ENCODE results near the gene NXPH4. TPM values are rescaled to one million over a fixed set of nuclear protein-coding genes. Genes with fewer than 3 reads are reported as not detected.

NXPH4 gene
- total RNA-seq, 1 experiment from 2014 or later = 20.3 TPM

DNA sequence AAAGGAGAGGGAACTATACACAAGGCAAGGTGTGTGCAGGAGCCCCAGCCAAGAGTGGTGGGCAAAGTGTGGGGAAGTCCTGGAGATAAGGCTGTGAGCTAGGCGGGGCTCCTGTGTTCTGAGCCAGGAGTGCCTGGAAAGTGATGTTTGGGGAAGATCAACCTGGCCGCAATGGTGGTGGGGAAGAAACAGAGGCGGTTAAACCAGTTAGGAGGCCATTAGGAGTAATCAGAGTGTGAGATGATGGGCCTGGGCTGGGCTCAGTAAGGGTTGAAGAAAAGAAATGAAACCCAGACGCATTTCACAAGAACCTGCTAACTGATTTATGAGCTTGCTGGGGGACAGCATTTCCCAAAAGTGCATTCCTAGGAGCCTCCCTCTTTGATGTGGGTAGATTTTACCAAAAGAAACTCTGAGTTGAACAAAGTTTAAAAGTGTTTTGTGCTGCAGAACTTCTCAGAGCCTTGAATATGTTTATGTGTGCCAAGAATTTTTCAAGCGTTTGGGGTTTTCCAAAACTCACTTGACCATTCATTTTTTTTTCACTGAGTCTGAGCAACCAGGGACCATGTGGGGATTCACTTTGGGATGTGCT is 34.9 kb upstream of the NXPH4 start:
- no TSS peak for BruUV-seq (replicated peaks)
- Histone ChIP-seq H4K20me1 (ENCODE audit: insufficient read depth) (no peaks in the 10 kb centered on the region), H3K27me3 (ENCODE audit: insufficient read depth, low read depth) (no peaks in the 10 kb centered on the region), H3K27ac (no peak overlapping the region), H3K36me3 (ENCODE audit: low read depth) (no peaks in the 10 kb centered on the region), H3K4me2 (no peak overlapping the region), H3K9me3 (ENCODE audit: insufficient read depth, low read depth) (no peaks in the 10 kb centered on the region), H3K9me2 (ENCODE audit: insufficient read depth) (no peaks in the 10 kb centered on the region), H3K4me3 (no peak overlapping the region), H2AFZ (no peak overlapping the region), H3K4me1 (replicated peaks; ENCODE audit: insufficient read depth) (peaks cover 7% of the 10 kb centered on the region), H3K79me2 (ENCODE audit: low read depth) (no peaks in the 10 kb centered on the region), H3F3A (ENCODE audit: insufficient read depth, low read depth) (peaks cover 3% of the 10 kb centered on the region; the same call in 1 of the 2 replicates)
- no peak for TF ChIP-seq EZH2 (IDR thresholded peaks at IDR 0.05; ENCODE audit: low read depth)
- TF ChIP-seq, protein P1, sequence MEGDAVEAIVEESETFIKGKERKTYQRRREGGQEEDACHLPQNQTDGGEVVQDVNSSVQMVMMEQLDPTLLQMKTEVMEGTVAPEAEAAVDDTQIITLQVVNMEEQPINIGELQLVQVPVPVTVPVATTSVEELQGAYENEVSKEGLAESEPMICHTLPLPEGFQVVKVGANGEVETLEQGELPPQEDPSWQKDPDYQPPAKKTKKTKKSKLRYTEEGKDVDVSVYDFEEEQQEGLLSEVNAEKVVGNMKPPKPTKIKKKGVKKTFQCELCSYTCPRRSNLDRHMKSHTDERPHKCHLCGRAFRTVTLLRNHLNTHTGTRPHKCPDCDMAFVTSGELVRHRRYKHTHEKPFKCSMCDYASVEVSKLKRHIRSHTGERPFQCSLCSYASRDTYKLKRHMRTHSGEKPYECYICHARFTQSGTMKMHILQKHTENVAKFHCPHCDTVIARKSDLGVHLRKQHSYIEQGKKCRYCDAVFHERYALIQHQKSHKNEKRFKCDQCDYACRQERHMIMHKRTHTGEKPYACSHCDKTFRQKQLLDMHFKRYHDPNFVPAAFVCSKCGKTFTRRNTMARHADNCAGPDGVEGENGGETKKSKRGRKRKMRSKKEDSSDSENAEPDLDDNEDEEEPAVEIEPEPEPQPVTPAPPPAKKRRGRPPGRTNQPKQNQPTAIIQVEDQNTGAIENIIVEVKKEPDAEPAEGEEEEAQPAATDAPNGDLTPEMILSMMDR (conservative IDR thresholded peaks at IDR 0.05) = no peak
- ChIA-PET POLR2A (ENCODE audit: unreplicated experiment) (interaction anchor here (1.0 kb wide), 1 partner anchor 70 kb away, joined by 10 read pairs; the partner anchor contains the start of gene STAT6), CTCF (interaction anchor here (0.6 to 1.0 kb wide), 4 partner anchors 52 to 258 kb away, joined by 3 to 13 read pairs (median 6); partner anchors contain the start of gene STAT6)
- DNase-seq = no peak
- intact Hi-C loops (cut with micrococcal nuclease; ENCODE audit: unreplicated experiment) = loop anchor here (2.0 to 10.0 kb wide), 3 partner anchors 61 to 347 kb away; no protein-coding TSS in a partner anchor

GRCh38 chr12:57182918-57183575 is 33.5 kb upstream of the NXPH4 start:
- Histone ChIP-seq H4K20me1 (ENCODE audit: insufficient read depth) (no peaks in the 10 kb centered on the region), H2AFZ (no peak overlapping the region), H3K27me3 (ENCODE audit: insufficient read depth, low read depth) (no peaks in the 10 kb centered on the region), H3K4me1 (replicated peaks; ENCODE audit: insufficient read depth) (no peaks in the 10 kb centered on the region), H3K9me2 (ENCODE audit: insufficient read depth) (no peaks in the 10 kb centered on the region), H3K36me3 (ENCODE audit: low read depth) (no peaks in the 10 kb centered on the region), H3K4me3 (no peak overlapping the region), H3K79me2 (ENCODE audit: low read depth) (no peaks in the 10 kb centered on the region), H3K27ac (no peak overlapping the region), H3K4me2 (no peak overlapping the region), H3F3A (ENCODE audit: insufficient read depth, low read depth) (no peaks in the 10 kb centered on the region), H3K9me3 (ENCODE audit: insufficient read depth, low read depth) (no peaks in the 10 kb centered on the region)
- POLR2A ChIA-PET (ENCODE audit: unreplicated experiment) = interaction anchor here (0.7 kb wide), 2 partner anchors 34 to 495 kb away, joined by 4 to 27 read pairs; partner anchors contain the start of gene PTGES3
- BruUV-seq (replicated peaks) = no TSS peak
- intact Hi-C loops (cut with micrococcal nuclease; ENCODE audit: unreplicated experiment) = loop anchor here (1.0 to 10.0 kb wide), 5 partner anchors 59 to 348 kb away; no protein-coding TSS in a partner anchor
- TF ChIP-seq, protein P1 (conservative IDR thresholded peaks at IDR 0.05) = peak; percentile 92
- TF ChIP-seq EZH2 (IDR thresholded peaks at IDR 0.05; ENCODE audit: low read depth) = no peak
- DNase-seq = peak; percentile 56 to 82
- CTCF ChIA-PET = interaction anchor here (0.5 to 1.0 kb wide), 7 partner anchors 55 to 104 kb away, joined by 3 to 6 read pairs (median 5); partner anchors contain the start of genes LRP1 and NAB2

DNA sequence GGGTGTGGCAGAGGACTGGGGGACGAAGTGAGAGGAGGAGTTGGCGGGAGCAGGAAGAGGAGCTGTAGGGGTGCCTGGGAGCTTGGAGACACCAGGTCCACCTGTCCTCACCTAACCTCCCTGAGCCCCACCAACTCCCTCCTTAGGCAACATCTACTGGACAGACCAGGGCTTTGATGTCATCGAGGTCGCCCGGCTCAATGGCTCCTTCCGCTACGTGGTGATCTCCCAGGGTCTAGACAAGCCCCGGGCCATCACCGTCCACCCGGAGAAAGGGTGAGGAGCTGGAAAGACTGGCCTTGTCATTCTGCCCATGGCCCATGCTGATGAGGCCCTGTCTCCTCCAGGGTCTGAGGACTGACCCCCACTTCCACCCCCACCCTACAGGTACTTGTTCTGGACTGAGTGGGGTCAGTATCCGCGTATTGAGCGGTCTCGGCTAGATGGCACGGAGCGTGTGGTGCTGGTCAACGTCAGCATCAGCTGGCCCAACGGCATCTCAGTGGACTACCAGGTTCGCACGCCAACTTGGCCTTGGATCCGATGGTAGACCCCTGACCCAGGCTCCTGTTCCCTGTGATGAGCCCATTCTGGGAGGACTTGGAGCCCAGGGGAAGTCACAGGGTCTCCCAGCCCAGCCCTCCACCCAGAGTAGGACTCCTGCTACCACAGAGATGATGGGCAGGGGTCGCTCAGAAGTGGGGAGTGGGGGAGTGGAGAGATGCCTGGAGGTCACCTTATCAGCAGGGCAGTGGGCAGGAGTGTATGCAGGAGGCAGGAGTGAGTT is 32.5 kb upstream of the NXPH4 start:
- H3K4me2 ChIP-seq = no peak overlapping the region
- H3K27me3 ChIP-seq (ENCODE audit: insufficient read depth, low read depth) = no peaks in the 10 kb centered on the region
- H3F3A ChIP-seq (ENCODE audit: insufficient read depth, low read depth) = no peaks in the 10 kb centered on the region
- H3K9me2 ChIP-seq (ENCODE audit: insufficient read depth) = no peaks in the 10 kb centered on the region
- intact Hi-C loops (cut with micrococcal nuclease; ENCODE audit: unreplicated experiment) = loop anchor here (1.0 to 10.0 kb wide), 5 partner anchors 58 to 349 kb away; no protein-coding TSS in a partner anchor
- no peak for DNase-seq
- BruUV-seq (replicated peaks) = no TSS peak
- H2AFZ ChIP-seq = no peak overlapping the region
- H3K9me3 ChIP-seq (ENCODE audit: insufficient read depth, low read depth) = no peaks in the 10 kb centered on the region
- POLR2A ChIA-PET (ENCODE audit: unreplicated experiment) = no interaction called here
- H3K4me1 ChIP-seq (replicated peaks; ENCODE audit: insufficient read depth) = no peaks in the 10 kb centered on the region
- no peaks in the 10 kb centered on the region for H3K36me3 ChIP-seq (ENCODE audit: low read depth)
- H3K4me3 ChIP-seq = no peak overlapping the region
- no peaks in the 10 kb centered on the region for H4K20me1 ChIP-seq (ENCODE audit: insufficient read depth)
- TF ChIP-seq EZH2 (IDR thresholded peaks at IDR 0.05; ENCODE audit: low read depth) = no peak
- TF ChIP-seq, protein P1 (conservative IDR thresholded peaks at IDR 0.05) = no peak
- no peaks in the 10 kb centered on the region for H3K79me2 ChIP-seq (ENCODE audit: low read depth)
- CTCF ChIA-PET = interaction anchor here (1.0 kb wide), 1 partner anchor 57 kb away, joined by 3 read pairs; no protein-coding TSS in a partner anchor
- no peak overlapping the region for H3K27ac ChIP-seq

Data from PC-9 (cell line).